Stomach (tissue), 9 donors: ENCODE results near the gene TMEM91. TPM values are rescaled to one million over a fixed set of nuclear protein-coding genes. Genes with fewer than 3 reads are reported as not detected.

ENCODE experiments used
- DNase-seq, 2 donors: peaks; one replicate each; pipeline versions ENCODE4 v3.0.0 to v3.0.0-alpha.2; 2013 to 2019
- H3K27ac ChIP-seq, 5 donors: fragments of 200-600 bp in 4 of 5; sonication (generic) in 4 of 5; one replicate each; pipeline ENCODE4 v1.5.1; 2013 to 2019; ENCODE audit warnings: mild to moderate bottlenecking in 1 of 5, moderate library complexity in 1 of 5
- H3K27me3 ChIP-seq, 3 donors: fragments of 200-600 bp; sonication (generic); one replicate each; pipeline ENCODE4 v1.5.1; 2017 to 2019; ENCODE audit warnings: mixed run types in 1 of 3
- H3K36me3 ChIP-seq, 4 donors: fragments of 200-600 bp; sonication (generic); 1 replicate in 3 of 4; 2 replicates in 1 of 4; pipeline ENCODE4 v1.5.1; 2016 to 2019
- H3K4me1 ChIP-seq, 4 donors: fragments of 200-600 bp; sonication (generic); one replicate each; pipeline ENCODE4 v1.5.1; 2016 to 2019
- H3K4me3 ChIP-seq, 4 donors: fragments of 200-600 bp; sonication (generic) in 3 of 4; one replicate each; pipeline ENCODE4 v1.5.1; 2016 to 2019; ENCODE audit warnings: mild to moderate bottlenecking in 1 of 4
- H3K9me3 ChIP-seq, 4 donors: fragments of 200-600 bp; sonication (generic); one replicate each; pipeline ENCODE4 v1.5.1; 2016 to 2019
- EP300 ChIP-seq: sonication (generic); formaldehyde crosslinking; IDR thresholded peaks from one replicate; pipeline ENCODE4 v1.6.1; 2017; ENCODE audit warnings: antibody characterized with exemption
- POLR2A ChIP-seq, 4 donors: fragments of 450-650 bp; IDR thresholded peaks; one replicate each; pipeline ENCODE4 v1.6.1; 2016; ENCODE audit warnings: antibody characterized with exemption in 4 of 4, control low read depth in 2 of 4, mild to moderate bottlenecking in 1 of 4, moderate library complexity in 1 of 4
- POLR2AphosphoS5 ChIP-seq, 3 donors: sonication (generic); formaldehyde crosslinking; IDR thresholded peaks; one replicate each; pipeline ENCODE4 v1.6.1; 2016; ENCODE audit warnings: antibody characterized with exemption in 3 of 3
- WGBS, 5 donors: extraction: QIAGEN DNeasy Blood & Tissue Kit in 3 of 5; methylation state at CpG; one replicate each; pipeline versions ENCODE4 v1.1.5 to v1.1.7; 2013 to 2018; 5-methylcytosine and 5-hydroxymethylcytosine counted together
- intact Hi-C: fragments of 100-400 bp; cut with DNase I; formaldehyde crosslinking; loops from one replicate; pipeline ENCODE4 v1.15.1; 2023; ENCODE audit warnings: low total_unique reads
- polyA plus RNA-seq, 3 donors: library from polyadenylated mRNA; stranded (reverse); fragments of 200-250 nt; gene quantifications; one replicate each; pipeline ENCODE4 v1.2.3, GENCODE V29; 2013
- total RNA-seq, 5 donors: library from RNA; depleted of rRNA; stranded (reverse); fragments of >200 nt; gene quantifications; one replicate each; pipeline versions ENCODE4 v1.1.0 to v1.2.3, GENCODE V29; 2014 to 2016
- TF ChIP-seq, protein P1 (sequence below), 7 experiments: fragments of 450-650 bp in 4 of 7; fragments of 200-600 bp in 3 of 7; sonication (generic) in 3 of 7; IDR thresholded peaks; one replicate each; pipeline ENCODE4 v1.5.1; 2016 to 2019; ENCODE audit warnings: antibody characterized with exemption in 7 of 7, control low read depth in 2 of 7, mild to moderate bottlenecking in 1 of 7
- donor health status: healthy with polysubstance abuse.
- donor health status: Bipolar disorder and iron deficiency.
- donor health status: healthy.

The TMEM91 gene
- total and polyA plus RNA-seq, 8 donors = 2.3 to 76.3 (median 18.6) TPM

DNA sequence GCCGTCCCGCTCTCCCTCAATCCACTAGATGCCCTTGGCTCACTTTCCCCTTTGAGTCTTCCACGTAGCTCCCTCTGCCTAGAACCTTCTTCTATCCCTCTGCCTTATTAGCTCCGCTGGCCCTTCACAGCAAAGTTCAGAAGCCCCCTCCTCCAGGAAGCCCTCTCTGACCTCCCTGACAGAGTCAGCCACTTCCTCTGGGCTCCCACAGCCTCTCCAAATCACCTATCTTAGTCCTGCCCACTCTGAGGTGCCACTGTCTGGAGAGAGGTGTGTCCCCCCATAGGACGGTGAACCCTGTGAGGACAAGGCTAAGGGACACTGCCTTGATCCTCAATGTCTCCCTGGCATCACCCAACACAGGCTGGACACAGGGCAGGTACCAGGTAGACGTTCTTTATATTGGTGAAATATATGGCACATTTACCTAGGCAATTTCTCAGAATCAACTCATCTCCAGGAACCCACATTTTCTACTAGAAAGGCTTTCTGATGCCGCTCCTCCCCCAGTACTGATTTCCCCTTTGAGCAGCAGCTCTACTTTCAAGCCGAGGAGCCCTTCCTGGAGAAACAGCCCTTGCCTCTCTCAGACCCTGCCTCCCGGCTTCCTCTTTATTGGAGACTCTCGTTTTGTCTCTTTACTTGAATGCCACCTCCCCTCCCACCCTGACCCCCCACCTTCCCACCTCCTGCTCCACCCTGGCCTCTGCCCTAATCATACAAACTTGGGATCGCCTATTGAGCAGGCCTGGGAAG is 19.2 kb upstream of the TMEM91 start:
- Histone ChIP-seq H3K4me3 (no peak overlapping the region), H3K9me3 (no peaks in the 10 kb centered on the region), H3K27me3 (peaks cover 0 to 16% (median 13%) of the 10 kb centered on the region in 3 donors), H3K27ac (peak overlapping the region in 1 of 5 donors; percentile 22), H3K4me1 (peaks cover 10 to 54% (median 26%) of the 10 kb centered on the region in 4 donors), H3K36me3 (no peaks in the 10 kb centered on the region)
- 82 to 86% (median 86%) methylated on average over 11 of the region's 11 CpGs for WGBS, 5 donors
- TF ChIP-seq, protein P1, sequence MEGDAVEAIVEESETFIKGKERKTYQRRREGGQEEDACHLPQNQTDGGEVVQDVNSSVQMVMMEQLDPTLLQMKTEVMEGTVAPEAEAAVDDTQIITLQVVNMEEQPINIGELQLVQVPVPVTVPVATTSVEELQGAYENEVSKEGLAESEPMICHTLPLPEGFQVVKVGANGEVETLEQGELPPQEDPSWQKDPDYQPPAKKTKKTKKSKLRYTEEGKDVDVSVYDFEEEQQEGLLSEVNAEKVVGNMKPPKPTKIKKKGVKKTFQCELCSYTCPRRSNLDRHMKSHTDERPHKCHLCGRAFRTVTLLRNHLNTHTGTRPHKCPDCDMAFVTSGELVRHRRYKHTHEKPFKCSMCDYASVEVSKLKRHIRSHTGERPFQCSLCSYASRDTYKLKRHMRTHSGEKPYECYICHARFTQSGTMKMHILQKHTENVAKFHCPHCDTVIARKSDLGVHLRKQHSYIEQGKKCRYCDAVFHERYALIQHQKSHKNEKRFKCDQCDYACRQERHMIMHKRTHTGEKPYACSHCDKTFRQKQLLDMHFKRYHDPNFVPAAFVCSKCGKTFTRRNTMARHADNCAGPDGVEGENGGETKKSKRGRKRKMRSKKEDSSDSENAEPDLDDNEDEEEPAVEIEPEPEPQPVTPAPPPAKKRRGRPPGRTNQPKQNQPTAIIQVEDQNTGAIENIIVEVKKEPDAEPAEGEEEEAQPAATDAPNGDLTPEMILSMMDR (IDR thresholded peaks at IDR 0.05) = no peak
- no peak for TF ChIP-seq POLR2AphosphoS5 (IDR thresholded peaks at IDR 0.05)
- TF ChIP-seq EP300 = no peak
- TF ChIP-seq POLR2A (IDR thresholded peaks at IDR 0.05) = no peak
- no peak for DNase-seq
- intact Hi-C loops = no loop called here

DNA sequence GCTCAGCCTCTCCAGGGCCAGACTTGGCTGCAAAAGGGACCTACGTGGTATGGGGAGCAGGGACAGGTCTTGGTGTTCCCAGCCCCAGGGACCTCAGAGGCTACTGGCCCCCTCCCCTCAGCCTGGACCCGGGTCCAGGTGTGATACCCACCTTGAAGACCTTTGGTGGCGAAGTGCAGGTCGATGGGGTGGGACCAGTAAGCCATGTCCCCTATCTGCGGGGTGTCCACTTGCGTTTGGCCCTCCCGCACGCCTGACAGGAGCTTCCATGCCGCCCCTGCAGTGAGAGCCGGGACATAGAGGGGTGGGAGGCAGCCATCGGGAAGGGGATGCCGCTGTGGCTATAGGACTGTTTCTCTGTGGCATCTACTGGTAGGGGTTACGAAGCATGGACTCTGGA is 18.6 kb upstream of the TMEM91 start:
- Histone ChIP-seq H3K9me3 (no peaks in the 10 kb centered on the region), H3K27ac (peak overlapping the region in 1 of 5 donors; percentile 22), H3K4me1 (peaks cover 8 to 54% (median 24%) of the 10 kb centered on the region in 4 donors), H3K27me3 (peaks cover 0 to 11% (median 10%) of the 10 kb centered on the region in 3 donors), H3K4me3 (no peak overlapping the region), H3K36me3 (no peaks in the 10 kb centered on the region)
- intact Hi-C loops = no loop called here
- TF ChIP-seq POLR2A (IDR thresholded peaks at IDR 0.05) (no peak), EP300 (no peak), POLR2AphosphoS5 (IDR thresholded peaks at IDR 0.05) (no peak)
- TF ChIP-seq, protein P1 (IDR thresholded peaks at IDR 0.05) = no peak
- DNase-seq = no peak
- WGBS, 5 donors = 91 to 96% (median 92%) methylated on average over 7 to 13 of the region's 13 CpGs

DNA sequence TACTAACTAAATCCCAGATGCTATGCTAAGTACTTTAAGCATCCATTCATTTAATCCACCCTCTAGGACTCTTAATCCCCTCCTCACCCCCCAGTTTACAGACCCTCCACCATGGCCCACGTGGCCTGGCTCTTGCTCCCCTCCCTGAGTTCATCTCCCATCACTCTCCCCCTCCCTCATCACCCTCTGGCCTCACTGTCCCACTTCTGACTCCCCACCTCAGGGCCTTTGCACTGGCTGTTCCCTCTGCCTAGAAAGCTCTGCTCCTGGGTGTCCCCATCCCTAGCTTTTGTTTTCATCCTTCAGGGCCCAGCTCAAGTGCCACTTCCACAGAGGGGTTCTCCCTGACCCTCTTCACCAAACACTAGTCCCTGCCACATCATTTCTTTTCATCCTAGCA is 16.6 kb upstream of the TMEM91 start:
- H3K27ac ChIP-seq = no peak overlapping the region
- 79 to 100% (median 94%) methylated on average over 1 of the region's 1 CpG for WGBS, 5 donors
- no peak overlapping the region for H3K4me3 ChIP-seq
- TF ChIP-seq POLR2AphosphoS5 (IDR thresholded peaks at IDR 0.05) (no peak), POLR2A (IDR thresholded peaks at IDR 0.05) (no peak), EP300 (no peak)
- TF ChIP-seq, protein P1 (IDR thresholded peaks at IDR 0.05) = no peak
- no peak for DNase-seq
- H3K36me3 ChIP-seq = no peaks in the 10 kb centered on the region
- intact Hi-C loops = no loop called here
- H3K4me1 ChIP-seq = peaks cover 13 to 46% (median 18%) of the 10 kb centered on the region in 4 donors
- H3K27me3 ChIP-seq = no peaks in the 10 kb centered on the region
- no peaks in the 10 kb centered on the region for H3K9me3 ChIP-seq

DNA sequence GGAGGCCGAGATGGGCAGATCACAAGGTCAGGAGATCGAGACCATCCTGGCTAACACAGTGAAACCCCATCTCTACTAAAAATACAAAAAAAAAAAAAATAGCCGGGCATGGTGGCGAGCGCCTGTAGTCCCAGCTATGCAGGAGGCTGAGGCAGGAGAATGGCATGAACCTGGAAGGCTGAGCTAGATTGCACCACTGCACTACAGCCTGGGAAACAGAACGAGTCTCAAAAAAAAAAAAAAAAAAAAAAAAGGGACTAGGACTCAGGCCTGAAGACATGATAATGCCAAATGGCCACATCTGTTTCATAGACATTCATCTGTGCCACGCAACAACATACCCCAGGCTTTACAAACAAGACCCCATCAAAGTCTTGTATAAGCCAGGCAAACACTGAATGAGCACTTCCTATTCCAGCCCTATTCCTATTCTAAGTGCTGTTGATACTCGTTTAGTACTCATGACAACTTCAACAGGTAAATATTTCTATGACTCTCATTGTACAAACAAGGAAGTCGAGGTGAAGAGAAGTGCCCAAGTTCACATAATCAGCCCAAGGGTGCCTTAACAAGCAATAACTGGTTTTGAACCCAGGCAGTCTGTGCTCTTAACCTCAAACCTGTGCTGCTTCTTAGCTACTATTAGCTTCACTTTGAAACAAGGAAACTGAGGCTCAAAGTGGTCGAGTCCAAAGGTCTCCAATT is 14.0 kb upstream of the TMEM91 start:
- DNase-seq = peak in 1 of 2 donors; percentile 78
- peaks cover 16 to 45% (median 23%) of the 10 kb centered on the region in 4 donors for H3K4me1 ChIP-seq

More for the DNA sequence above, 14.0 kb upstream of the TMEM91 start:
- no peak for TF ChIP-seq EP300
- H3K4me3 ChIP-seq = no peak overlapping the region
- no peaks in the 10 kb centered on the region for H3K27me3 ChIP-seq
- 68 to 79% (median 77%) methylated on average over 8 to 10 of the region's 10 CpGs for WGBS, 5 donors
- no peaks in the 10 kb centered on the region for H3K36me3 ChIP-seq
- H3K9me3 ChIP-seq = no peaks in the 10 kb centered on the region
- intact Hi-C loops = no loop called here
- peak overlapping the region; percentile 92 to 99 (median 95) for H3K27ac ChIP-seq
